Subcutaneous adipose tissue (tissue), 4 donors: ENCODE data around the gene JSRP1. TPM values are rescaled to one million over a fixed set of nuclear protein-coding genes. Genes with fewer than 3 reads are reported as not detected.

Source experiments
- total RNA-seq, 4 donors: library from RNA; depleted of rRNA; stranded (reverse); fragments of >200 nt; gene quantifications; one replicate each; pipeline ENCODE4 v1.1.0, GENCODE V29; 2016
- TF ChIP-seq, protein P1 (sequence below): fragments of 450-650 bp; IDR thresholded peaks from one replicate; pipeline ENCODE4 v1.5.1; 2016; ENCODE audit warnings: low read depth, mild to moderate bottlenecking, control low read depth, antibody characterized with exemption, moderate library complexity

Gene JSRP1
- total RNA-seq, 4 donors from 2014 or later, result not detected

DNA sequence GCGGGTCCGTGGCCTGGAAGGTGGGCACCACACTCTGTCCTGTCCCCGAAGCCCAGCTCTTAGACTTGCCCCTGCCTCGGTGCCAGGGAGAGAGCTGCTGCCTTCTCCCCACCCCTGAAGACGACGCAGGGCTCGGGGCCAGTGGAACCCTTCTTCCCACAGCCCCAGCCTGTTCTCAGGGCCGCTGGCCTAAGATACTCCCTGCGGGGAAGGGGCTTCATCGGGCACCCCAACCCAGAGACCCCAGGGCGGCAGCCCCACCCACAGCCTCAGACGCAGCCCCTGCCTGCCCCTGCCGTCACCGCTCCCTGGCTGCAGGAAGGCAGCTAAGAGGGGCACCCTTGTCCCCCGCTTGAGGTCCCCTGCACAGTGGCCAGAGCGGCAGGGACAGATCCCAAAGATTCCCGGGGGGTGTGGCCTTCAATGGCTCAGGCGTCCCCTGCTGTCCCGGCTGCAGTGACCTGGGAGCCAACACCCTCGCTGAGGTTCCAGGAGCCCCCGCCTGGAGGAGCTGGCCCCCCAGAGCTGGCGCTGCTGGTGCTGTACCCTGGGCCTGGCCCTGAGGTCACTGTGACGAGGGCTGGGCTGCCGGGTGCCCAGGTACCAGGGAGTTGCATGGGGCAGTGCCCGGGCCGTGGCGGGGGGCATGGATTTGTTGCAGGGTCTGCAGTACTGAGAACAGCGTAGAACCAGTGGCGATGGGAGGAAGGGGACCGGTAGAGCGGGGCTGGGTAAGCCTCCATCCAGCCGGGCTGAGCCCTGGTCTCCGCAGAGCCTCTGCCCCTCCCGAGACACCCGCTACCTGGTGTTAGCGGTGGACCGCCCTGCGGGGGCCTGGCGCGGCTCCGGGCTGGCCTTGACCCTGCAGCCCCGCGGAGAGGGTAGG, 6.1 kb downstream of the JSRP1 start:
- TF ChIP-seq, protein P1, sequence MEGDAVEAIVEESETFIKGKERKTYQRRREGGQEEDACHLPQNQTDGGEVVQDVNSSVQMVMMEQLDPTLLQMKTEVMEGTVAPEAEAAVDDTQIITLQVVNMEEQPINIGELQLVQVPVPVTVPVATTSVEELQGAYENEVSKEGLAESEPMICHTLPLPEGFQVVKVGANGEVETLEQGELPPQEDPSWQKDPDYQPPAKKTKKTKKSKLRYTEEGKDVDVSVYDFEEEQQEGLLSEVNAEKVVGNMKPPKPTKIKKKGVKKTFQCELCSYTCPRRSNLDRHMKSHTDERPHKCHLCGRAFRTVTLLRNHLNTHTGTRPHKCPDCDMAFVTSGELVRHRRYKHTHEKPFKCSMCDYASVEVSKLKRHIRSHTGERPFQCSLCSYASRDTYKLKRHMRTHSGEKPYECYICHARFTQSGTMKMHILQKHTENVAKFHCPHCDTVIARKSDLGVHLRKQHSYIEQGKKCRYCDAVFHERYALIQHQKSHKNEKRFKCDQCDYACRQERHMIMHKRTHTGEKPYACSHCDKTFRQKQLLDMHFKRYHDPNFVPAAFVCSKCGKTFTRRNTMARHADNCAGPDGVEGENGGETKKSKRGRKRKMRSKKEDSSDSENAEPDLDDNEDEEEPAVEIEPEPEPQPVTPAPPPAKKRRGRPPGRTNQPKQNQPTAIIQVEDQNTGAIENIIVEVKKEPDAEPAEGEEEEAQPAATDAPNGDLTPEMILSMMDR, result no peak

DNA sequence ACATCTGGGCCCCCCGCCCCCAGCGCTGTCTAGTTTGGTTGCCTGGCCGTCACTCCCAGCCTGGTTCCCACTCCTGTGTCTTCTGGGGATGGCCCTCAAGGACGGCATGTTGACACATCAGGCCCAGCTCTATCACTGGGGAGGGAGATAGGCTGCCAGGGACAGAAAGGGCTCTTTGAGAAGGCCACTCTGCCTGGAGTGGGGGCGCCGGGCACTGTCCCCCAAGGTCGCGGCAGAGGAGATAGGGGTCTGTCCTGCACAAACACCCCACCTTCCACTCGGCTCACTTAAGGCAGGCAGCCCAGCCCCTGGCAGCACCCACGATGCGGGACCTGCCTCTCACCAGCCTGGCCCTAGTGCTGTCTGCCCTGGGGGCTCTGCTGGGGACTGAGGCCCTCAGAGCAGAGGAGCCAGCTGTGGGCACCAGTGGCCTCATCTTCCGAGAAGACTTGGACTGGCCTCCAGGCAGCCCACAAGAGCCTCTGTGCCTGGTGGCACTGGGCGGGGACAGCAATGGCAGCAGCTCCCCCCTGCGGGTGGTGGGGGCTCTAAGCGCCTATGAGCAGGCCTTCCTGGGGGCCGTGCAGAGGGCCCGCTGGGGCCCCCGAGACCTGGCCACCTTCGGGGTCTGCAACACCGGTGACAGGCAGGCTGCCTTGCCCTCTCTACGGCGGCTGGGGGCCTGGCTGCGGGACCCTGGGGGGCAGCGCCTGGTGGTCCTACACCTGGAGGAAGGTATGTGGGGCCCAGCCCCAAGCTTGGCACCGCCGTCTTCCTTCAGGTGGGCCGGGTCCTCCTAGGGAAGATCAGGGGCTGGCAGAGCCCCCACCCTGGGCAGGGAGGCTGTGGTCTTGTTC, 7.0 kb downstream of the JSRP1 start, which contains the start of gene AMH:
Gene AMH, plus strand, starts transcription at position 314 of the 857 bp plus-strand sequence. Its CDS starts 10 bp downstream, at position 324.
- TF ChIP-seq, protein P1, result no peak

DNA sequence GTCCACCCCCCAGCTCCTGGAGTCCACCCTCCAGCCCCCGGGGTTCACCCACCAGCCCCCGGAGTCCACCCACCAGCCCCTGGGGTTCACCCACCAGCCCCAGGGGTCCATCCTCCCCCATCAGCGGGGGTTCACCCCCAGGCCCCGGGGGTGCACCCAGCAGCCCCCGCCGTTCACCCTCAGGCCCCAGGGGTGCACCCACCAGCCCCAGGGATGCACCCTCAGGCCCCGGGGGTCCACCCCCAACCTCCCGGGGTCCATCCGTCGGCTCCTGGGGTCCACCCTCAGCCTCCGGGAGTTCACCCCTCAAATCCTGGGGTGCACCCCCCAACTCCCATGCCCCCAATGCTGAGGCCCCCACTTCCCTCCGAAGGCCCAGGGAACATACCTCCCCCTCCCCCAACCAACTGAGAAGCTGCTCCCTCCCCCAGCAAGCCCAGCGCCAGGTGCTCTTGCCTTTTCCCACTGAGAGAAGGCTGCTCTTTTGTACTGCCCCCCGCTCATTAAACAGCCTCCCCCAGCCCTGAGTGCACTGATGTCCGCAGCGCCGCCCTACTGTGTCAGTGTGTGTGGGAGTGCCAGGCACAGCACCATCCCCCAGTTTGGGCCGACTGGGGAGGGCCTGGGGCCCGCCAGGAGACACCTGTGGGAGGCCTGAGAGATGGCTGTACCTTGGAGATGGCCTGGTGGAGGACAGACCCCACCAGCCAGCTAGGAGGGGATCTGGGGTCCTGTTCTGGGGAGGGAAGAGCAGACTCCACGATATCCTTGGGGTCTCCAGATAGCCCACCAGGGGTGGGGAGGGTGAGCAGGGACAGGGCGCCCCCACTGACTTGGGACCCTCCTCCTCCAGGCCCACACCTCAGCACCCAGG, 7.8 kb downstream of the JSRP1 start:
- TF ChIP-seq, protein P1, result no peak

DNA sequence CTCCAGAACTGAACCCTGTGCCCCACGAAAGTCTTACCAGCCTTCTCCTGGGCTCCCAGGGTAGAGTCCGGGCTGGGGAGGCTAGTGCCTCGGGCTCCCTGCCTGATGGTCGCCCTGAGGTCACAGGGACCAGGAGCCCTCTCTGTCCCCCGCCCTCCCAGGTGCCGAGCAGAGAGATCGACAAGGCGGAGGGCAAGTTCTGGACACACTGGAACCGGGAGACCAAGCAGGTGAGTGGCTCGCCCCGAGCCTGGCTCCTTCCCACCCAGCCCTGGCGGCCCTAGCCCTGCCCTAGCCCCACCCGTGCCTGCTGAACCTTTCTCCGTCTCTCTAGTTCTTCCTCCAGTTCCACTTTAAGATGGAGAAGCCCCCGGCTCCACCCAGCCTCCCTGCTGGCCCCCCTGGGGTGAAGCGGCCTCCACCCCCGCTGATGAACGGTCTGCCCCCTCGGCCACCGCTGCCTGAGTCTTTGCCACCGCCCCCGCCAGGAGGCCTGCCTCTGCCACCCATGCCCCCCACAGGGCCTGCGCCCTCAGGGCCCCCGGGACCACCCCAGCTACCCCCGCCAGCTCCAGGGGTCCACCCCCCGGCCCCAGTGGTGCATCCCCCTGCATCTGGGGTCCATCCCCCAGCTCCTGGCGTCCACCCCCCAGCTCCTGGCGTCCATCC, 8.7 kb downstream of the JSRP1 start:
- TF ChIP-seq, protein P1, result no peak

DNA sequence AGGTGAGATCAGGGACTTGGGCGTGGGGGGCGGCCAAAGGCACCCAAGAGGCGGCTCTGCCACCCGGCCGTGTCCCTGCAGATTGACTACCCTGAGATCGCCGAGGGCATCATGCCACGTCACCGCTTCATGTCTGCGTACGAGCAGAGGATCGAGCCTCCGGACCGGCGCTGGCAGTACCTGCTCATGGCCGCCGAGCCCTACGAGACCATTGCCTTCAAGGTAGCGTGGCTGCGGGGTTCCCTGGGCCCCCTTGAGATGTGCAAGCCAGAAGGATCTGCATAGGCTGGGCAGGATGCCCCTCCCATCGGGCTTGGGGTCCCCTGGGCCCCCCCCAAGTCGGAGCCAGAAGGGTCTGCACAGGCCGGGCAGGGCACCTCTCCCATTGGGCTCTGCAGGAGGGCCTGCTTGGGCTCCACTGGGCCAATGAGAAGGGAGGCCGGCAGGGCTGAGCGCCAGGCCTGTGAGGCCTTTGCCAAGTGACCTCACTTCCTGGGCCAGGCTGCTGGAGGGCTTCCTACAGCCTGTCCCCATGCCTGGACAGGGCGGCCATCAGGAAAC, 9.3 kb downstream of the JSRP1 start:
- TF ChIP-seq, protein P1, result no peak

DNA sequence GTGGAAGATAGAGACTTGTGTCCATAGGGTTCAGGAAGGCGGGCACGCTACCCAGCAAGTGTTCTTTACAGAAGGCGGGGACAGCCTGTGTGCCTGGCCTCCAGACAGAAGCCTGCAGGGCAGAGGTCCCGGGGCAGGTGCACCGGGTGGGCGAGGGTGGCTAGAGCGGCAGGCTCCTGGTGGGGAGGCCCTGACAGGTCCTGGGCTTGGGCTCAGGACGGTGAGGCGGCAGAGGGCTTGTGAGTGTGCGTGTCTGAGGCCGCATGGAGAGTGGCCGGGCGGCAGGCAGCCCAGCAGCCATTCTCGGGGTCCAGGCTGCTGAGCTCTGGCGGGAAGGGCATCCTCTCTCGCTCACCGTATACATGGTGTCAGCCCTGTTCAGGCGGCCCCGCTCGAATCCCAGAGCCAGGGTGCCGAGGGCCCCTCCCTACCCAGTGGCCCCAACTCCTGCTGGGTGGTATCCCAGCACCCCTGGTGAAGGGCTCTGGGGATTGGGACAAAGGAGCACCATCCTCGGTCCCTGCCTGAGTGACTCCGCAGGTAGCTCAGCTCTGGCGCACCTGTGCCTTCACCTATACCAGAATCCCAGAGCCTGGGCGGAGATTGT, 10.1 kb downstream of the JSRP1 start:
- TF ChIP-seq, protein P1, result no peak
